WTC11 (cell line): ENCODE data around the gene NRDC. TPM values are rescaled to one million over a fixed set of nuclear protein-coding genes. Genes with fewer than 3 reads are reported as not detected.

ENCODE experiments used
- microRNA-seq: library from miRNA; unstranded; fragments of <30 nt; microRNA quantifications from one replicate; pipeline ENCODE4 v1.2.0, GENCODE V29; 2022; ENCODE audit warnings: borderline number of aligned reads
- total RNA-seq: library from RNA; stranded (reverse); gene quantifications from 3 replicates; pipeline ENCODE4 v1.2.3, GENCODE V29; 2021

NRDC gene
- total RNA-seq, 1 experiment from 2014 or later = 201 TPM

Small RNA genes within 50 kb of the gene (microRNA-seq; reads per million reads assigned to microRNA genes)
- gene MIR761 = not detected

Other genes starting within 250 kb of the NRDC start
- 33.7 to 36.9 TPM (median 34.1 TPM) in 3 replicates for gene RAB3B, start 112.0 kb upstream of the NRDC start, total RNA-seq
- gene KTI12, start 155.1 kb upstream of the NRDC start, total RNA-seq = 9.4 to 10.1 TPM (median 9.9 TPM) in 3 replicates
- 80.6 to 89.2 TPM (median 80.9 TPM) in 3 replicates for gene TXNDC12, start 176.5 kb upstream of the NRDC start, total RNA-seq
- 74.7 to 89.4 TPM (median 79.0 TPM) in 3 replicates for gene BTF3L4, start 177.6 kb upstream of the NRDC start, total RNA-seq